PFSK-1 (cell line): ENCODE results near the gene CNOT10. TPM values are rescaled to one million over a fixed set of nuclear protein-coding genes. Genes with fewer than 3 reads are reported as not detected.

Source experiments
- FOXP2 ChIP-seq: optimal IDR thresholded peaks from 2 replicates; pipeline ENCODE3; 2011; ENCODE audit warnings: borderline replicate concordance, control low read depth, inconsistent platforms; ENCODE audit not compliant: insufficient read depth; ENCODE audit errors: extremely low read length, extremely low read depth
- POLR2AphosphoS5 ChIP-seq: IDR thresholded peaks from 2 replicates; pipeline ENCODE4 v1.6.1; 2012; ENCODE audit warnings: low read depth, mild to moderate bottlenecking, control low read depth, low read length, moderate library complexity
- REST ChIP-seq, 2 experiments: IDR thresholded peaks; 2 replicates each; pipeline versions ENCODE4 v1.6.1 to v1.8.0; 2011 to 2012; ENCODE audit warnings: low read depth in 2 of 2, low read length in 2 of 2, control low read depth in 1 of 2, inconsistent platforms in 1 of 2, mild to moderate bottlenecking in 1 of 2, moderate library complexity in 1 of 2; ENCODE audit not compliant: insufficient read depth in 1 of 2
- SIN3A ChIP-seq: IDR thresholded peaks from 2 replicates; pipeline ENCODE4 v1.6.1; 2012; ENCODE audit warnings: mild to moderate bottlenecking, low read length, moderate library complexity, borderline replicate concordance; ENCODE audit not compliant: insufficient read depth
- TAF1 ChIP-seq: IDR thresholded peaks from 2 replicates; pipeline ENCODE4 v1.6.1; 2012; ENCODE audit warnings: low read length, control low read depth, borderline replicate concordance; ENCODE audit not compliant: insufficient read depth
- polyA plus RNA-seq: library from polyadenylated mRNA; unstranded; fragments of >200 nt; gene quantifications from one replicate; pipeline ENCODE4 v1.2.1, GENCODE V29; 2012; ENCODE audit warnings: low read depth, missing spikeins; ENCODE audit not compliant: insufficient read length

The CNOT10 gene
- polyA plus RNA-seq = 17.4 TPM

- TF ChIP-seq POLR2AphosphoS5 = peak; percentile 46; the same call in 1 of the 2 replicates
- peak; percentile 80 for TF ChIP-seq FOXP2
- no peak for TF ChIP-seq TAF1
These were observed at the start of gene CNOT10 for GRCh38 chr3:32684800-32685542. Gene CNOT10 (plus strand): TSS chr3:32685188. CDS start chr3:32685461, 273 bp downstream.

- no peak for TF ChIP-seq POLR2AphosphoS5
- no peak for TF ChIP-seq TAF1
- TF ChIP-seq REST (IDR thresholded peaks at IDR 0.05; ENCODE audit: insufficient read depth in 1 of 2, low read depth in 2 of 2, low read length in 2 of 2) = no peak
- TF ChIP-seq FOXP2 = no peak
- no peak for TF ChIP-seq SIN3A
These were observed 44.0 kb upstream of the CNOT10 start for GRCh38 chr3:32640939-32641338.

- no peak for TF ChIP-seq SIN3A
- no peak for TF ChIP-seq TAF1
- no peak for TF ChIP-seq FOXP2
These were observed 43.6 kb upstream of the CNOT10 start for GRCh38 chr3:32641356-32641755.

- TF ChIP-seq FOXP2 = no peak
- TF ChIP-seq REST (IDR thresholded peaks at IDR 0.05; ENCODE audit: insufficient read depth in 1 of 2, low read depth in 2 of 2, low read length in 2 of 2) = no peak
- no peak for TF ChIP-seq SIN3A
- no peak for TF ChIP-seq TAF1
- TF ChIP-seq POLR2AphosphoS5 = no peak
These were observed 41.6 kb upstream of the CNOT10 start for GRCh38 chr3:32643354-32643753.

- TF ChIP-seq REST (IDR thresholded peaks at IDR 0.05; ENCODE audit: insufficient read depth in 1 of 2, low read depth in 2 of 2, low read length in 2 of 2) = no peak
- no peak for TF ChIP-seq SIN3A
- TF ChIP-seq POLR2AphosphoS5 = no peak
- no peak for TF ChIP-seq FOXP2
- no peak for TF ChIP-seq TAF1
These were observed 41.2 kb upstream of the CNOT10 start for GRCh38 chr3:32643816-32644215.

- no peak for TF ChIP-seq FOXP2
- no peak for TF ChIP-seq SIN3A
- no peak for TF ChIP-seq POLR2AphosphoS5
- TF ChIP-seq REST (IDR thresholded peaks at IDR 0.05; ENCODE audit: insufficient read depth in 1 of 2, low read depth in 2 of 2, low read length in 2 of 2) = no peak
- no peak for TF ChIP-seq TAF1
These were observed 40.6 kb upstream of the CNOT10 start for GRCh38 chr3:32644380-32644779.
